Heart left ventricle (tissue), 13 donors: ENCODE data around the gene TUBG2.

Experiments
- CTCF ChIP-seq, 12 donors: fragments of 200-600 bp; sonication (generic) in 4 of 12; IDR thresholded peaks; one replicate each; pipeline versions ENCODE4 v1.5.0 to v1.8.0; 2018 to 2022; ENCODE audit warnings: antibody characterized with exemption in 12 of 12, mild to moderate bottlenecking in 5 of 12
- POLR2A ChIP-seq, 2 donors: fragments of 450-650 bp; IDR thresholded peaks; one replicate each; pipeline ENCODE4 v1.6.1; 2017; ENCODE audit warnings: antibody characterized with exemption in 2 of 2, mild to moderate bottlenecking in 2 of 2, moderate library complexity in 2 of 2
- donor health status: ischemic (EF 13 %, LVEDD 7.1; RV severe dilation, severe dysfunction).
- donor health status: DM: no; HTN: yes; CAD: no.
- donor health status: DM: no; HTN: no; CAD: no.
- donor health status: ischemic (EF 25% LVEDD 6.9; RV normal size, moderate dysfunction).
- donor health status: ischemic (EF 25% LVEDD 5.7; RV mildly dilated, moderate dysfunction).
- donor health status: ischemic (EF 35%, LVEDD 5.7; RV mildly dilated, moderate dysfunction).
- donor health status: nonischemic (EF 11% LVEDD 7.7; RV severe dilation, severe dysfunction).
- donor health status: DM: yes; HTN: yes; CAD: no.
- donor health status: PGD.
- donor health status: ischemic (EF 29% LVEDD 5.4; RV normal size, mild dysfunction).
- donor health status: nonischemic (EF 23%, LVEDD 6.1; RV moderate dilation, normal function).

DNA sequence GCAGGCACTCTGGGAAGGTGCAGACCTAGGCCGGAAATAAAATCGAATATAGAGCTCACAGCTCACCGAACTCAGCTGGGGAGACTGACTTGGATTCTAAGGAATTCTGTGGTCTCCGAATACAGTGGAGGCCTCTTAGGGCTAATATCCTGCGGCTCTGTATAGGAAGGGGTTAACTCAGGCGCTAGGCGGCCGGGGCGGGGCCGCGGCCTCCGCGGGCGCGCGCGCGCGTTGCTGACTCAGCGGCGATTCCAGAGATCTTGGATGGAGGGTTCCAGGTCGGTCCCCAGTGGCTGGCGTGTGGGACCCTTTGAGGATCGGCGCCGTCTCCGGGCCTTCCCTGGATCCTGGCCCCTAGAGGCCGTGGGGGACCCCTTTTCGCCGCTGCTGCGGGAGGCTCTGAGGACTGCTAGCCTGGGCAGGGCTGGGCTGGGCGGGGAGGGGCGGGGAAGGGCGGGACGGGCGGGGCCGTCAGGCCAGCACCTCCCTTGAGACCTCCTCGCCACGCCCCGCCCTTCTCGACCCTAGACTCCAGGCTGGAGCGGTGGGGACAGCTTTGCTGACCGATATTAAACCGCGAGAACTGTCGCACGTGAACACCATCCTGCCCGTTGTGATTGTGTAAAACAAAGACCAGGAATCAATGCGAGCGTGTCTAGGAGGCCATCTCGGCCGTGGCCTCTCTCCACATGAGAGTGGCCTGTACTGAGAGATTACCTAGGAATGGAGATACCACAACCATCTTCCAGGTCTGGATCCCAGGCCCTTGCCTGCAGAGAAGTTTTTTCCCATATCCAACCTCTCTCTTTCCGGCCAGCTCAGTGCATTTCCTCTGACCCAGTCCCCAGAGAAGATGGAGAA, 19.1 kb downstream of the TUBG2 start:
- TF ChIP-seq CTCF (IDR thresholded peaks at IDR 0.05) (peak in 1 of 12 donors; percentile 12), POLR2A (IDR thresholded peaks at IDR 0.05) (peak in 1 of 2 donors; percentile 32)
